Ishikawa (cell line): Measurements from ENCODE around the gene EMP2.

Source experiments
- CEBPB ChIP-seq: IDR thresholded peaks from 2 replicates; pipeline ENCODE4 v1.6.1; 2012
- CREB1 ChIP-seq: IDR thresholded peaks from 2 replicates; pipeline ENCODE4 v1.6.1; 2012; ENCODE audit warnings: low read depth
- EP300 ChIP-seq: IDR thresholded peaks from 2 replicates; pipeline ENCODE4 v1.6.1; 2012; ENCODE audit warnings: borderline replicate concordance
- MAX ChIP-seq: IDR thresholded peaks from 2 replicates; pipeline ENCODE4 v1.6.1; 2012
- REST ChIP-seq: IDR thresholded peaks from 2 replicates; pipeline ENCODE4 v1.6.1; 2012; ENCODE audit warnings: low read depth, mild to moderate bottlenecking
- TEAD4 ChIP-seq: IDR thresholded peaks from 2 replicates; pipeline ENCODE4 v1.6.1; 2012

DNA sequence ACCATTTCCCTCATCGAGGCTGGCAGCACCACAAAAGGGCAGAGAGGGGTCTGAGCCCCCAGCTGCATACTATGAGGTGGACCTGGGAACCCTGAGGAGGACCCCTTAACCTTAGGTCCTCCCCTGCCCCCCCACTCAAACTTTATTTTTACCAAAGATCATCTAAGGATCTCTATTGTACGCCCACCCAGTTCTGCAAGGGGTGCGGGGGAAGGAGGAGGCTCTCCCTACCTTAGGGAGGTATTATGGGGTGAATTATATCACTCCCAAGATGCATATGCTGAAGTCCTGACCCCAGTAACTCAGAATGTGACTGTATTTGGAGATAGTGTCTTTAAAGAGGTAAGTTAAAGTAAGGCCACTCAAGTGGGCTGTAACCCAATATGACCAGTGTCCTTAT is 26.8 kb upstream of the EMP2 start:
- TF ChIP-seq CEBPB (no peak), EP300 (no peak), MAX (no peak), CREB1 (no peak), REST (no peak), TEAD4 (no peak)
